HEK293 (cell line): Measurements from ENCODE around the gene SLX9.

Experiments
- CTCF ChIA-PET: fragments of 350-600 bp; formaldehyde crosslinking; extraction: SDS; loops from one replicate; lab custom pipeline; 2021; ENCODE audit warnings: antibody characterized with exemption; lab: Yijun Ruan, JAX
- POLR2A ChIA-PET: fragments of 300-600 bp; formaldehyde crosslinking; extraction: SDS; loops from one replicate; lab custom pipeline; 2020; ENCODE audit warnings: antibody characterized with exemption, inconsistent platforms; lab: Yijun Ruan, JAX
- H3K27ac ChIP-seq: fragments of 200-500 bp; sonication (Bioruptor generic); 2 replicates; pipeline ENCODE4 v1.5.1; 2014; ENCODE audit warnings: low read depth, low read length, control low read depth, inconsistent platforms; ENCODE audit errors: extremely low read depth
- H3K36me3 ChIP-seq, 2 experiments: fragments of 200-500 bp in 1 of 2; sonication (Bioruptor generic) in 1 of 2; 1 replicate in 1 of 2; 2 replicates in 1 of 2; pipeline ENCODE4 v1.5.1; 2014 to 2017; ENCODE audit warnings: inconsistent platforms in 2 of 2, low read length in 2 of 2; ENCODE audit not compliant: control insufficient read depth in 2 of 2, insufficient read depth in 1 of 2
- H3K4me1 ChIP-seq: fragments of 200-500 bp; sonication (Bioruptor generic); 2 replicates; pipeline ENCODE4 v1.5.1; 2014; ENCODE audit warnings: mild to moderate bottlenecking, low read length, inconsistent platforms; ENCODE audit not compliant: control insufficient read depth, insufficient read depth
- H3K4me3 ChIP-seq: 2 replicates; pipeline ENCODE4 v1.5.1; 2011; ENCODE audit warnings: low read depth, mild to moderate bottlenecking, control low read depth, low read length, moderate library complexity
- H3K9me3 ChIP-seq: fragments of 200-500 bp; sonication (Bioruptor generic); 2 replicates; pipeline ENCODE4 v1.5.1; 2014; ENCODE audit warnings: low read depth, low read length, inconsistent platforms; ENCODE audit not compliant: control insufficient read depth, insufficient read depth
- MZF1 ChIP-seq: fragments of 450-650 bp; formaldehyde crosslinking; IDR thresholded peaks from 2 replicates; pipeline ENCODE4 v1.5.1; 2017; ENCODE audit warnings: missing biosample characterization, missing genetic modification characterization, borderline replicate concordance
- OSR2 ChIP-seq: fragments of 450-650 bp; formaldehyde crosslinking; IDR thresholded peaks from 2 replicates; pipeline ENCODE4 v1.5.1; 2016; ENCODE audit warnings: missing biosample characterization, missing genetic modification characterization
- ZBTB17 ChIP-seq: fragments of 450-650 bp; formaldehyde crosslinking; IDR thresholded peaks from 2 replicates; pipeline ENCODE4 v1.5.1; 2016; ENCODE audit warnings: missing biosample characterization, missing genetic modification characterization
- ZNF10 ChIP-seq: fragments of 450-650 bp; formaldehyde crosslinking; IDR thresholded peaks from 2 replicates; pipeline ENCODE4 v1.5.1; 2017; ENCODE audit warnings: missing biosample characterization, missing genetic modification characterization
- ZNF18 ChIP-seq: fragments of 450-650 bp; formaldehyde crosslinking; IDR thresholded peaks from 2 replicates; pipeline ENCODE4 v1.5.1; 2016; ENCODE audit warnings: missing biosample characterization, missing genetic modification characterization
- ZNF184 ChIP-seq: fragments of 450-650 bp; IDR thresholded peaks from 2 replicates; pipeline ENCODE4 v1.5.1; 2018; ENCODE audit warnings: missing biosample characterization, mild to moderate bottlenecking, missing genetic modification characterization
- ZNF354C ChIP-seq: fragments of 450-650 bp; formaldehyde crosslinking; IDR thresholded peaks from 2 replicates; pipeline ENCODE4 v1.5.1; 2016; ENCODE audit warnings: missing biosample characterization, missing genetic modification characterization, low read depth, borderline replicate concordance
- ZNF404 ChIP-seq: fragments of 450-650 bp; formaldehyde crosslinking; IDR thresholded peaks from 2 replicates; pipeline ENCODE4 v1.5.1; 2017; ENCODE audit warnings: missing biosample characterization, missing genetic modification characterization
- ZNF513 ChIP-seq: fragments of 450-650 bp; IDR thresholded peaks from 2 replicates; pipeline ENCODE4 v1.5.1; 2018; ENCODE audit warnings: missing biosample characterization, missing genetic modification characterization
- ZNF549 ChIP-seq: fragments of 450-650 bp; IDR thresholded peaks from 2 replicates; pipeline ENCODE4 v1.5.1; 2018; ENCODE audit warnings: missing biosample characterization, missing genetic modification characterization, mild to moderate bottlenecking, inconsistent platforms, moderate library complexity
- ZNF571 ChIP-seq: fragments of 450-650 bp; formaldehyde crosslinking; IDR thresholded peaks from 2 replicates; pipeline ENCODE4 v1.5.0; 2017; ENCODE audit warnings: missing biosample characterization, missing genetic modification characterization
- ZNF660 ChIP-seq: fragments of 450-650 bp; IDR thresholded peaks from 2 replicates; pipeline ENCODE4 v1.5.1; 2018; ENCODE audit warnings: missing biosample characterization, mild to moderate bottlenecking, missing genetic modification characterization
- ZNF707 ChIP-seq: fragments of 450-650 bp; formaldehyde crosslinking; IDR thresholded peaks from 2 replicates; pipeline ENCODE4 v1.5.1; 2016; ENCODE audit warnings: missing biosample characterization, missing genetic modification characterization
- TF ChIP-seq, protein P1 (sequence below): fragments of 450-650 bp; formaldehyde crosslinking; IDR thresholded peaks from 2 replicates; pipeline ENCODE4 v1.5.1; 2016; ENCODE audit warnings: missing biosample characterization, missing genetic modification characterization
- TF ChIP-seq, protein P2 (sequence below): fragments of 450-650 bp; formaldehyde crosslinking; IDR thresholded peaks from 2 replicates; pipeline ENCODE4 v1.5.1; 2016; ENCODE audit warnings: missing biosample characterization, missing genetic modification characterization

Gene SLX9

DNA sequence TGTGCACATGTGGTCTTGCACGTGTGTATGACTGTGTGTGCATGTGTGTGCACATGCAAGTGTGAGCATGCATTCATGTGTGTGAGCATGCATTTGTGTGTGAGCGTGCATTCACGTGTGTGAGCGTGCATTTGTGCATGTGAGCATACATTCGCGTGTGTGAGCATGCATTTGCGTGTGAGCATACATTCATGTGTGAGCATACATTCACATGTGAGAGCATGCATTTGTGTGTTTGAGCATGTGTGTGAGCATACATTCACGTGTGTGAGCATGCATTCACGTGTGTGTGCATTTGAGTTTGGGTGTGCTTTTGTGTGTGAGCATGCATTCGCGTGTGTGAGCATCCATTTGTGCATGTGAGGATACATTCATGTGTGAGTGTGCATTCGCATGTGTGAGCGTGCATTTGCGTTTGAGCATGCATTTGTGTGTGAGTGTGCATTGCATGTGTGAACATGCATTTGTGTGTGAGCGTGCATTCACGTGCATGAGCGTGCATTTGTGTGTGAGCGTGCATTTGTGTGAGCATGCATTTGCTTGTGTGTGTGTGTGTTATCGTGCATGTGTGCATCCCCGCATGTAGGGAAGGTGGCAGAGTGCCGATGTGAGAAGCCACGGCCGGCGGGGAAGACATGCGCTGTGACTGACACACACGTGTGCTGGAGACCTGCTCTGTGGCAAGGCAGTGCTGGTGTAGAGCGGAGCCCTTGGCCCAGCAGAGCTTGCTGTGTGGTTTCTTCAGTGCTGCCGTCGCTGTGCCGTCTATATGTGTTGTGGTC lies 37.4 kb upstream of the SLX9 start (continued):
- TF ChIP-seq, protein P1, sequence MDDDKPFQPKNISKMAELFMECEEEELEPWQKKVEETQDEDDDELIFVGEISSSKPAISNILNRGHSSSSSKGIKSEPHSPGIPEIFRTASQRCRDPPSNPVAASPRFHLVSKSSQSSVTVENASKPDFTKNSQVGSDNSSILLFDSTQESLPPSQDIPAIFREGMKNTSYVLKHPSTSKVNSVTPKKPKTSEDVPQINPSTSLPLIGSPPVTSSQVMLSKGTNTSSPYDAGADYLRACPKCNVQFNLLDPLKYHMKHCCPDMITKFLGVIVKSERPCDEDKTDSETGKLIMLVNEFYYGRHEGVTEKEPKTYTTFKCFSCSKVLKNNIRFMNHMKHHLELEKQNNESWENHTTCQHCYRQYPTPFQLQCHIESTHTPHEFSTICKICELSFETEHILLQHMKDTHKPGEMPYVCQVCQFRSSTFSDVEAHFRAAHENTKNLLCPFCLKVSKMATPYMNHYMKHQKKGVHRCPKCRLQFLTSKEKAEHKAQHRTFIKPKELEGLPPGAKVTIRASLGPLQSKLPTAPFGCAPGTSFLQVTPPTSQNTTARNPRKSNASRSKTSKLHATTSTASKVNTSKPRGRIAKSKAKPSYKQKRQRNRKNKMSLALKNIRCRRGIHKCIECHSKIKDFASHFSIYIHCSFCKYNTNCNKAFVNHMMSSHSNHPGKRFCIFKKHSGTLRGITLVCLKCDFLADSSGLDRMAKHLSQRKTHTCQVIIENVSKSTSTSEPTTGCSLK (tag by site-specific recombination): no peak

- Histone ChIP-seq H3K4me3 (no peak overlapping the region), H3K4me1 (no peaks in the 10 kb centered on the region)
- POLR2A ChIA-PET: no interaction called here
- TF ChIP-seq ZNF513 (no peak), ZNF10 (no peak), ZNF707 (tag by site-specific recombination) (no peak), ZNF184 (no peak), ZBTB17 (no peak)
- TF ChIP-seq, protein P2, sequence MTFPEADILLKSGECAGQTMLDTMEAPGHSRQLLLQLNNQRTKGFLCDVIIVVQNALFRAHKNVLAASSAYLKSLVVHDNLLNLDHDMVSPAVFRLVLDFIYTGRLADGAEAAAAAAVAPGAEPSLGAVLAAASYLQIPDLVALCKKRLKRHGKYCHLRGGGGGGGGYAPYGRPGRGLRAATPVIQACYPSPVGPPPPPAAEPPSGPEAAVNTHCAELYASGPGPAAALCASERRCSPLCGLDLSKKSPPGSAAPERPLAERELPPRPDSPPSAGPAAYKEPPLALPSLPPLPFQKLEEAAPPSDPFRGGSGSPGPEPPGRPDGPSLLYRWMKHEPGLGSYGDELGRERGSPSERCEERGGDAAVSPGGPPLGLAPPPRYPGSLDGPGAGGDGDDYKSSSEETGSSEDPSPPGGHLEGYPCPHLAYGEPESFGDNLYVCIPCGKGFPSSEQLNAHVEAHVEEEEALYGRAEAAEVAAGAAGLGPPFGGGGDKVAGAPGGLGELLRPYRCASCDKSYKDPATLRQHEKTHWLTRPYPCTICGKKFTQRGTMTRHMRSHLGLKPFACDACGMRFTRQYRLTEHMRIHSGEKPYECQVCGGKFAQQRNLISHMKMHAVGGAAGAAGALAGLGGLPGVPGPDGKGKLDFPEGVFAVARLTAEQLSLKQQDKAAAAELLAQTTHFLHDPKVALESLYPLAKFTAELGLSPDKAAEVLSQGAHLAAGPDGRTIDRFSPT (tag by site-specific recombination): no peak
- TF ChIP-seq, all 188 proteins: peak for 0
- Histone ChIP-seq H3K36me3 (no peaks in the 10 kb centered on the region), H3K9me3 (no peaks in the 10 kb centered on the region), H3K27ac (no peak overlapping the region)
- CTCF ChIA-PET: no interaction called here
Observed at GRCh38 chr21:44903050-44903685, 36.7 kb upstream of the SLX9 start.

DNA sequence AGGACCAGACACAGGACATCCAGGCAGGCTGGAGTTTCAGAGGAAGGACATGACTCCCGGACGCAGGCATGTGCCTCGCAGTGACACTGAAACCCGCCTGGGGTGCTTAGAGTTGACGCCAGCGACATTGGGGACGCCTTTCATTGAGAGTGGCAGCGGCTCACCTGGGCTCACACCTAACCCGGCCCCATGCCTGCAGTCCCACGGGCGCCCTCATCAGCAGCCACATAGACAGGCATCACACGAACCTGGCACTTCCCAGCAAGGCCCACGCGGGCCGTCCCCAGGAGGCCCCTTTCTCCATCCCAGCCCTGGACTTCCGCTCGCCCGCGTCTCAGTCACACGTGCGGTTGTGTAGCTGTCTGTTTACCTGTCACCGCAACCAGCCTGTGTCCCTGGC lies 36.1 kb upstream of the SLX9 start:
- Histone ChIP-seq H3K36me3 (no peaks in the 10 kb centered on the region), H3K27ac (no peak overlapping the region), H3K4me1 (no peaks in the 10 kb centered on the region), H3K4me3 (no peak overlapping the region), H3K9me3 (no peaks in the 10 kb centered on the region)
- TF ChIP-seq ZNF18 (tag by site-specific recombination) (no peak), ZNF549 (tag by site-specific recombination) (no peak), MZF1 (tag by site-specific recombination) (no peak), ZNF571 (tag by site-specific recombination) (no peak), OSR2 (no peak), ZNF404 (tag by site-specific recombination) (no peak), ZNF354C (tag by site-specific recombination) (no peak), ZNF660 (no peak)
- CTCF ChIA-PET: no interaction called here
- POLR2A ChIA-PET: no interaction called here
